AG04450 (cell line): ENCODE measurements around the gene ANKHD1. TPM values are rescaled to one million over a fixed set of nuclear protein-coding genes. Genes with fewer than 3 reads are reported as not detected.

Experiments used
- CTCF ChIA-PET: fragments of 300-600, 350-600 bp; formaldehyde crosslinking; extraction: SDS; loops from one replicate; lab custom pipeline; 2022; ENCODE audit warnings: antibody characterized with exemption, inconsistent platforms; lab: Charles Lee
- POLR2A ChIA-PET: fragments of 350-600 bp; formaldehyde crosslinking; extraction: SDS; loops from one replicate; lab custom pipeline; 2021; ENCODE audit warnings: antibody characterized with exemption, inconsistent platforms; lab: Yijun Ruan, JAX
- DNase-seq: peaks from one replicate; pipeline ENCODE4 v3.0.0-alpha.2; 2011; ENCODE audit warnings: low read depth, low spot score
- H3K27ac ChIP-seq: one replicate; pipeline ENCODE4 v1.5.1; 2012; ENCODE audit warnings: low read depth, low read length, control low read depth
- H3K27me3 ChIP-seq: one replicate; pipeline ENCODE4 v1.6.0; 2012; ENCODE audit warnings: low read length; ENCODE audit not compliant: control insufficient read depth, insufficient read depth
- H3K4me3 ChIP-seq: 2 replicates; pipeline ENCODE4 v1.5.1; 2011; ENCODE audit warnings: mild to moderate bottlenecking, low read depth, low read length, control low read depth
- H3K9me3 ChIP-seq: 2 replicates; pipeline ENCODE4 v1.5.1; 2012; ENCODE audit warnings: low read length; ENCODE audit not compliant: control insufficient read depth, insufficient read depth
- polyA plus RNA-seq: library from polyadenylated mRNA; depleted of rRNA; stranded (reverse); fragments of >200 nt; gene quantifications from 2 replicates; pipeline ENCODE4 v1.2.3, GENCODE V29; 2011
- TF ChIP-seq, protein P1 (sequence below): IDR thresholded peaks from 2 replicates; pipeline ENCODE4 v1.5.1; 2011; ENCODE audit warnings: low read depth, low read length, control low read depth, inconsistent platforms

ANKHD1 gene
- polyA plus RNA-seq, 1 experiment = 56.6 TPM

DNA sequence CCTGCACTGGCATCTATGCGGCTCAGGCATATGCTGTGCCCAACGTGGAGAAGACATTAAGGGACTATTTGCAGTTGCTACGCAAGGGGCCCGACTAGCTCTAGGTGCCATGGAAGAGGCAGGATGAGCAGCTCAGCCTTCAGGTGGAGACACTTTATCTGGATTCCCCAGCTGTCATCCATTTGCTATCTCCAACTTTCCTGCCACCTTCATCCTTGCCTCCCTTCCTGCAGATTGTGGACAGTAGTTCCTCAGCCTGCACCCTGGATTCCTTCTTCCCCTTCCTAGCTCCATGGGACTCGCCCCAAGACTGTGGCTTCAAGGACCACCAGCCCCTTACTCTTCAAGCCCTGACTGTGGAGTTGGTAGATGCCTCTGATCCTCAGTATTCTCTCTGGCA lies 165.0 kb downstream of the ANKHD1 start:
- Histone ChIP-seq H3K4me3 (no peak overlapping the region), H3K9me3 (no peaks in the 10 kb centered on the region; the same call in 1 of the 2 replicates), H3K27me3 (no peaks in the 10 kb centered on the region), H3K27ac (no peak overlapping the region)
- DNase-seq = no peak
- ChIA-PET POLR2A (no interaction called here), CTCF (interaction anchor here (0.7 kb wide), 1 partner anchor 10 kb away, joined by 3 read pairs; no protein-coding TSS in a partner anchor)
- TF ChIP-seq, protein P1, sequence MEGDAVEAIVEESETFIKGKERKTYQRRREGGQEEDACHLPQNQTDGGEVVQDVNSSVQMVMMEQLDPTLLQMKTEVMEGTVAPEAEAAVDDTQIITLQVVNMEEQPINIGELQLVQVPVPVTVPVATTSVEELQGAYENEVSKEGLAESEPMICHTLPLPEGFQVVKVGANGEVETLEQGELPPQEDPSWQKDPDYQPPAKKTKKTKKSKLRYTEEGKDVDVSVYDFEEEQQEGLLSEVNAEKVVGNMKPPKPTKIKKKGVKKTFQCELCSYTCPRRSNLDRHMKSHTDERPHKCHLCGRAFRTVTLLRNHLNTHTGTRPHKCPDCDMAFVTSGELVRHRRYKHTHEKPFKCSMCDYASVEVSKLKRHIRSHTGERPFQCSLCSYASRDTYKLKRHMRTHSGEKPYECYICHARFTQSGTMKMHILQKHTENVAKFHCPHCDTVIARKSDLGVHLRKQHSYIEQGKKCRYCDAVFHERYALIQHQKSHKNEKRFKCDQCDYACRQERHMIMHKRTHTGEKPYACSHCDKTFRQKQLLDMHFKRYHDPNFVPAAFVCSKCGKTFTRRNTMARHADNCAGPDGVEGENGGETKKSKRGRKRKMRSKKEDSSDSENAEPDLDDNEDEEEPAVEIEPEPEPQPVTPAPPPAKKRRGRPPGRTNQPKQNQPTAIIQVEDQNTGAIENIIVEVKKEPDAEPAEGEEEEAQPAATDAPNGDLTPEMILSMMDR = no peak

DNA sequence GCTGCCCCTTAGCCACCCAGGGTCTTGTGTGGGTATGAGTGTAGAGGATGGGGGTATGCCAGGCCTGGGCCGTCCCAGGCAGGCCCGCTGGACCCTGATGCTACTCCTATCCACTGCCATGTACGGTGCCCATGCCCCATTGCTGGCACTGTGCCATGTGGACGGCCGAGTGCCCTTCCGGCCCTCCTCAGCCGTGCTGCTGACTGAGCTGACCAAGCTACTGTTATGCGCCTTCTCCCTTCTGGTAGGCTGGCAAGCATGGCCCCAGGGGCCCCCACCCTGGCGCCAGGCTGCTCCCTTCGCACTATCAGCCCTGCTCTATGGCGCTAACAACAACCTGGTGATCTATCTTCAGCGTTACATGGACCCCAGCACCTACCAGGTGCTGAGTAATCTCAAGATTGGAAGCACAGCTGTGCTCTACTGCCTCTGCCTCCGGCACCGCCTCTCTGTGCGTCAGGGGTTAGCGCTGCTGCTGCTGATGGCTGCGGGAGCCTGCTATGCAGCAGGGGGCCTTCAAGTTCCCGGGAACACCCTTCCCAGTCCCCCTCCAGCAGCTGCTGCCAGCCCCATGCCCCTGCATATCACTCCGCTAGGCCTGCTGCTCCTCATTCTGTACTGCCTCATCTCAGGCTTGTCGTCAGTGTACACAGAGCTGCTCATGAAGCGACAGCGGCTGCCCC lies 165.6 kb downstream of the ANKHD1 start:
- POLR2A ChIA-PET = interaction anchor here (0.9 kb wide), 1 partner anchor 10 kb away, joined by 3 read pairs; the partner anchor contains the start of gene SRA1

DNA sequence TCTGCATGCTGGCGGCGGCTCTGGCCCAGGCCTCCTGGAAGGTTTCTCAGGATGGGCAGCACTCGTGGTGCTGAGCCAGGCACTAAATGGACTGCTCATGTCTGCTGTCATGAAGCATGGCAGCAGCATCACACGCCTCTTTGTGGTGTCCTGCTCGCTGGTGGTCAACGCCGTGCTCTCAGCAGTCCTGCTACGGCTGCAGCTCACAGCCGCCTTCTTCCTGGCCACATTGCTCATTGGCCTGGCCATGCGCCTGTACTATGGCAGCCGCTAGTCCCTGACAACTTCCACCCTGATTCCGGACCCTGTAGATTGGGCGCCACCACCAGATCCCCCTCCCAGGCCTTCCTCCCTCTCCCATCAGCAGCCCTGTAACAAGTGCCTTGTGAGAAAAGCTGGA lies 166.2 kb downstream of the ANKHD1 start:
- Histone ChIP-seq H3K27ac (no peak overlapping the region), H3K9me3 (no peaks in the 10 kb centered on the region; the same call in 1 of the 2 replicates), H3K27me3 (no peaks in the 10 kb centered on the region), H3K4me3 (no peak overlapping the region)
- ChIA-PET CTCF (no interaction called here), POLR2A (interaction anchor here (0.9 kb wide), 1 partner anchor 11 kb away, joined by 3 read pairs; the partner anchor contains the start of gene SRA1)
- no peak for DNase-seq
- TF ChIP-seq, protein P1 = no peak

More for the DNA sequence above, 165.6 kb downstream of the ANKHD1 start:
- Histone ChIP-seq H3K27ac (no peak overlapping the region), H3K4me3 (no peak overlapping the region), H3K27me3 (no peaks in the 10 kb centered on the region), H3K9me3 (no peaks in the 10 kb centered on the region; the same call in 1 of the 2 replicates)
- TF ChIP-seq, protein P1 = no peak
- DNase-seq = no peak
- CTCF ChIA-PET = no interaction called here

DNA sequence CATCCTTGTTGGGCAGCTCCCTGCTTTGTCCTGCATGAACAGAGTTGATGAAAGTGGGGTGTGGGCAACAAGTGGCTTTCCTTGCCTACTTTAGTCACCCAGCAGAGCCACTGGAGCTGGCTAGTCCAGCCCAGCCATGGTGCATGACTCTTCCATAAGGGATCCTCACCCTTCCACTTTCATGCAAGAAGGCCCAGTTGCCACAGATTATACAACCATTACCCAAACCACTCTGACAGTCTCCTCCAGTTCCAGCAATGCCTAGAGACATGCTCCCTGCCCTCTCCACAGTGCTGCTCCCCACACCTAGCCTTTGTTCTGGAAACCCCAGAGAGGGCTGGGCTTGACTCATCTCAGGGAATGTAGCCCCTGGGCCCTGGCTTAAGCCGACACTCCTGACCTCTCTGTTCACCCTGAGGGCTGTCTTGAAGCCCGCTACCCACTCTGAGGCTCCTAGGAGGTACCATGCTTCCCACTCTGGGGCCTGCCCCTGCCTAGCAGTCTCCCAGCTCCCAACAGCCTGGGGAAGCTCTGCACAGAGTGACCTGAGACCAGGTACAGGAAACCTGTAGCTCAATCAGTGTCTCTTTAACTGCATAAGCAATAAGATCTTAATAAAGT lies 166.9 kb downstream of the ANKHD1 start:
- TF ChIP-seq, protein P1 = no peak
- no peak for DNase-seq
- POLR2A ChIA-PET = interaction anchor here (1.7 kb wide), 1 partner anchor 11 kb away, joined by 4 read pairs; the partner anchor contains the start of gene SRA1
- H3K9me3 ChIP-seq = no peaks in the 10 kb centered on the region; the same call in 1 of the 2 replicates
- no peaks in the 10 kb centered on the region for H3K27me3 ChIP-seq
- CTCF ChIA-PET = no interaction called here
- no peak overlapping the region for H3K4me3 ChIP-seq
- H3K27ac ChIP-seq = no peak overlapping the region

DNA sequence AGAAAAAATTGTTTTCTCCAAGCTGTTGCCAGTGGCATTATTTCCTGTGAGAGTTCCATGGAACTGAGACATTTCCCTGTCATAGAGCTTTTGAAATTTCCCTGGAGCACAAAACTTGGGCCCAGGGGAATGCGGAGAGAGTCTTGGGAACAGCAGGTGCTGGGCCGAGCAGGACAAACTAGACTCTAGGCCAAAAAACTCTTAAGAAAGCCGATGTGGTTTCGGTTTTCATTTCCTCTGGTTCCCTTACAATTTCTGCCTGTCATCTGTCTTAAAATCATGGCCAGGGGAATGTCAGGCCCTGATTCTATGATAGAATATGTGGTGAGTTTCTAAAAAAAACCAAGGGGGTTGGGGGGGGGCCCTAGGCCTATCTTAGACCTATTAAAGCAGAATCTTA lies 167.6 kb downstream of the ANKHD1 start:
- CTCF ChIA-PET = no interaction called here
- POLR2A ChIA-PET = interaction anchor here (1.2 to 1.7 kb wide), 2 partner anchors 12 to 78 kb away, joined by 3 to 4 read pairs; partner anchors contain the start of genes IK, NDUFA2 and SRA1

More for the DNA sequence above, 167.6 kb downstream of the ANKHD1 start:
- Histone ChIP-seq H3K9me3 (no peaks in the 10 kb centered on the region; the same call in 1 of the 2 replicates), H3K27ac (no peak overlapping the region), H3K27me3 (no peaks in the 10 kb centered on the region), H3K4me3 (no peak overlapping the region)
- TF ChIP-seq, protein P1 = no peak
- DNase-seq = no peak
